ENCODE results near the gene APH1B. TPM values are rescaled to one million over a fixed set of nuclear protein-coding genes. Genes with fewer than 3 reads are reported as not detected.
"Not testable (repeated sequence)": the region's sequence is repeated elsewhere in the genome, so short reads cannot be mapped to it uniquely, and the experiment has no call there.

Gene APH1B
- total RNA-seq, 1 donor from 2014 or later = 7.7 TPM

GRCh38 chr15:63291507-63291906 is 14.1 kb downstream of the APH1B start:
- intact Hi-C loops (cut with DNase I) = loop anchor here (10.0 kb wide), 1 partner anchor 313 kb away; no protein-coding TSS in a partner anchor
- DNase-seq (ENCODE audit: low spot score) = no peak

- intact Hi-C loops (cut with DNase I) = loop anchor here (10.0 kb wide), 1 partner anchor 313 kb away; no protein-coding TSS in a partner anchor
- DNase-seq (ENCODE audit: low spot score) = no peak
Observed at GRCh38 chr15:63292241-63292640, 14.8 kb downstream of the APH1B start.

GRCh38 chr15:63292771-63293170 is 15.4 kb downstream of the APH1B start:
- no peak for DNase-seq (ENCODE audit: low spot score)
- intact Hi-C loops (cut with DNase I) = loop anchor here (10.0 kb wide), 1 partner anchor 312 kb away; no protein-coding TSS in a partner anchor

- no peak for DNase-seq (ENCODE audit: low spot score)
- intact Hi-C loops (cut with DNase I) = loop anchor here (10.0 kb wide), 1 partner anchor 310 kb away; no protein-coding TSS in a partner anchor
Observed at GRCh38 chr15:63294359-63294758, 17.0 kb downstream of the APH1B start.

GRCh38 chr15:63295341-63295740 is 17.9 kb downstream of the APH1B start:
- DNase-seq (ENCODE audit: low spot score) = no peak
- intact Hi-C loops (cut with DNase I) = loop anchor here (10.0 kb wide), 1 partner anchor 309 kb away; no protein-coding TSS in a partner anchor

- intact Hi-C loops (cut with DNase I) = loop anchor here (10.0 kb wide), 1 partner anchor 309 kb away; no protein-coding TSS in a partner anchor
- DNase-seq (ENCODE audit: low spot score) = no peak
Observed at GRCh38 chr15:63296195-63296594, 18.8 kb downstream of the APH1B start.

- intact Hi-C loops (cut with DNase I) = loop anchor here (10.0 kb wide), 1 partner anchor 305 kb away; no protein-coding TSS in a partner anchor
- no peak for DNase-seq (ENCODE audit: low spot score)
Observed at GRCh38 chr15:63299943-63300575, 22.7 kb downstream of the APH1B start.

- intact Hi-C loops (cut with DNase I) = no loop called here
- DNase-seq (ENCODE audit: low spot score) = no peak
Observed at GRCh38 chr15:63301088-63301487, 23.7 kb downstream of the APH1B start.

GRCh38 chr15:63305260-63305659 is 27.9 kb downstream of the APH1B start:
- no peak for DNase-seq (ENCODE audit: low spot score)
- intact Hi-C loops (cut with DNase I) = no loop called here

GRCh38 chr15:63306492-63307073 is 29.2 kb downstream of the APH1B start:
- DNase-seq (ENCODE audit: low spot score) = no peak
- intact Hi-C loops (cut with DNase I) = no loop called here

- intact Hi-C loops (cut with DNase I) = no loop called here
- no peak for DNase-seq (ENCODE audit: low spot score)
Observed at GRCh38 chr15:63308491-63308890, 31.1 kb downstream of the APH1B start.

GRCh38 chr15:63308947-63309346 is 31.5 kb downstream of the APH1B start:
- no peak for DNase-seq (ENCODE audit: low spot score)
- intact Hi-C loops (cut with DNase I) = no loop called here

- intact Hi-C loops (cut with DNase I) = no loop called here
- no peak for DNase-seq (ENCODE audit: low spot score)
Observed at GRCh38 chr15:63310646-63311045, 33.2 kb downstream of the APH1B start.

GRCh38 chr15:63312286-63312685 is 34.9 kb downstream of the APH1B start:
- DNase-seq (ENCODE audit: low spot score) = no peak
- intact Hi-C loops (cut with DNase I) = no loop called here

GRCh38 chr15:63313825-63314224 is 36.4 kb downstream of the APH1B start:
- DNase-seq (ENCODE audit: low spot score) = no peak
- intact Hi-C loops (cut with DNase I) = no loop called here

- intact Hi-C loops (cut with DNase I) = no loop called here
- DNase-seq (ENCODE audit: low spot score) = no peak
Observed at GRCh38 chr15:63314409-63314808, 37.0 kb downstream of the APH1B start.

- no peak for DNase-seq (ENCODE audit: low spot score)
- intact Hi-C loops (cut with DNase I) = no loop called here
Observed at GRCh38 chr15:63318344-63318743, 40.9 kb downstream of the APH1B start.

GRCh38 chr15:63319065-63319464 is 41.7 kb downstream of the APH1B start:
- intact Hi-C loops (cut with DNase I) = no loop called here
- no peak for DNase-seq (ENCODE audit: low spot score)

- DNase-seq (ENCODE audit: low spot score); intact Hi-C loops (cut with DNase I): not testable (repeated sequence)
Observed at GRCh38 chr15:63320446-63320845, 43.0 kb downstream of the APH1B start.

GRCh38 chr15:63320981-63321380 is 43.6 kb downstream of the APH1B start:
- intact Hi-C loops (cut with DNase I) = not testable (repeated sequence)

GRCh38 chr15:63321462-63321861 is 44.1 kb downstream of the APH1B start:
- DNase-seq (ENCODE audit: low spot score) = no peak
- intact Hi-C loops (cut with DNase I) = no loop called here

More at GRCh38 chr15:63320981-63321380, 43.6 kb downstream of the APH1B start:
- not testable (repeated sequence) for DNase-seq (ENCODE audit: low spot score)

Measured in cardiac septum (tissue), 1 donor.